Calu3 (cell line): ENCODE results near the gene CACNA2D2. TPM values are rescaled to one million over a fixed set of nuclear protein-coding genes. Genes with fewer than 3 reads are reported as not detected.

ENCODE experiments used
- BruUV-seq: library from RNA; stranded (reverse); fragments of 400-500 nt; replicated peaks from 2 replicates; lab custom pipeline; 2021; lab: Mats Ljungman, UMichigan
- CTCF ChIA-PET: fragments of 300-600 bp; sonication (Branson Sonifier 250); formaldehyde crosslinking; loops from one replicate; lab custom pipeline; 2022; ENCODE audit warnings: antibody characterized with exemption; lab: Charles Lee
- DNase-seq: peaks from one replicate; pipeline ENCODE4 v3.0.0; 2022
- H3K27ac Mint-ChIP-seq: one replicate; pipeline ENCODE4 v1.8.0; 2022; ENCODE audit warnings: mixed read lengths; ENCODE audit not compliant: unreplicated experiment
- H3K27me3 Mint-ChIP-seq: one replicate; pipeline ENCODE4 v1.8.0; 2022; ENCODE audit warnings: mixed read lengths; ENCODE audit not compliant: unreplicated experiment
- H3K36me3 Mint-ChIP-seq: one replicate; pipeline ENCODE4 v1.8.0; 2022; ENCODE audit warnings: mild to moderate bottlenecking, moderate library complexity, mixed read lengths; ENCODE audit not compliant: insufficient read depth, unreplicated experiment
- H3K4me1 Mint-ChIP-seq: one replicate; pipeline ENCODE4 v1.8.0; 2022; ENCODE audit warnings: mild to moderate bottlenecking, low read depth, mixed read lengths; ENCODE audit not compliant: unreplicated experiment
- H3K4me3 Mint-ChIP-seq: one replicate; pipeline ENCODE4 v1.8.0; 2022; ENCODE audit warnings: mild to moderate bottlenecking, low read depth, moderate library complexity, mixed read lengths; ENCODE audit not compliant: unreplicated experiment
- H3K9me3 Mint-ChIP-seq: one replicate; pipeline ENCODE4 v1.8.0; 2022; ENCODE audit warnings: low read depth, mixed read lengths; ENCODE audit not compliant: unreplicated experiment
- CTCF ChIP-seq: fragments of 200-600 bp; IDR thresholded peaks from one replicate; pipeline ENCODE4 v1.8.0; 2022; ENCODE audit warnings: antibody characterized with exemption; ENCODE audit not compliant: unreplicated experiment
- intact Hi-C: fragments of 100-400 bp; cut with micrococcal nuclease; formaldehyde crosslinking; loops from one replicate; pipeline ENCODE4 v1.10.0; 2022; ENCODE audit not compliant: unreplicated experiment
- total RNA-seq: library from RNA; stranded (reverse); gene quantifications from 2 replicates; pipeline ENCODE4 v1.2.3, GENCODE V29; 2022

CACNA2D2 gene
- total RNA-seq, 1 experiment from 2014 or later = 0.12 TPM

- TF ChIP-seq CTCF = no peak
These were observed 92.2 kb downstream of the CACNA2D2 start for GRCh38 chr3:50411229-50411628.

GRCh38 chr3:50410608-50411139, 92.8 kb downstream of the CACNA2D2 start:
- Mint-ChIP-seq H3K4me1 (no peaks in the 10 kb centered on the region), H3K27ac (no peak overlapping the region), H3K27me3 (peaks cover 71% of the 10 kb centered on the region), H3K4me3 (no peak overlapping the region), H3K36me3 (no peaks in the 10 kb centered on the region), H3K9me3 (no peaks in the 10 kb centered on the region)
- CTCF ChIA-PET = no interaction called here
- intact Hi-C loops = no loop called here
- no peak for DNase-seq
- no peak for TF ChIP-seq CTCF
- BruUV-seq = no TSS peak

More at GRCh38 chr3:50411229-50411628, 92.2 kb downstream of the CACNA2D2 start:
- no TSS peak for BruUV-seq
- H3K4me3 Mint-ChIP-seq = no peak overlapping the region
- no peaks in the 10 kb centered on the region for H3K9me3 Mint-ChIP-seq
- H3K27me3 Mint-ChIP-seq = peaks cover 71% of the 10 kb centered on the region
- H3K36me3 Mint-ChIP-seq = no peaks in the 10 kb centered on the region
- intact Hi-C loops = no loop called here
- no peak for DNase-seq
- no peaks in the 10 kb centered on the region for H3K4me1 Mint-ChIP-seq
- H3K27ac Mint-ChIP-seq = no peak overlapping the region
- CTCF ChIA-PET = interaction anchor here (0.5 kb wide), 1 partner anchor 202 kb away, joined by 3 read pairs; no protein-coding TSS in a partner anchor

GRCh38 chr3:50410185-50410584, 93.2 kb downstream of the CACNA2D2 start:
- Mint-ChIP-seq H3K9me3 (no peaks in the 10 kb centered on the region), H3K4me3 (no peak overlapping the region), H3K27ac (no peak overlapping the region), H3K27me3 (peaks cover 66% of the 10 kb centered on the region), H3K4me1 (no peaks in the 10 kb centered on the region), H3K36me3 (no peaks in the 10 kb centered on the region)
- intact Hi-C loops = no loop called here
- no peak for TF ChIP-seq CTCF
- no peak for DNase-seq
- CTCF ChIA-PET = no interaction called here
- BruUV-seq = no TSS peak

- Mint-ChIP-seq H3K4me3 (no peak overlapping the region), H3K4me1 (peaks cover 5% of the 10 kb centered on the region), H3K9me3 (no peaks in the 10 kb centered on the region), H3K36me3 (no peaks in the 10 kb centered on the region), H3K27me3 (peaks cover 74% of the 10 kb centered on the region), H3K27ac (no peak overlapping the region)
- no TSS peak for BruUV-seq
- intact Hi-C loops = no loop called here
- no peak for DNase-seq
- TF ChIP-seq CTCF = no peak
- CTCF ChIA-PET = no interaction called here
These were observed 94.9 kb downstream of the CACNA2D2 start for GRCh38 chr3:50408443-50408944.
